Activated B cell treated with CpG ODN at 0.5 μM for 24 hours (primary cell): ENCODE results near the gene DGCR8. TPM values are rescaled to one million over a fixed set of nuclear protein-coding genes. Genes with fewer than 3 reads are reported as not detected.

Source experiments
- ATAC-seq: fragments of 200-7000 bp; cut with Tn5 transposase; one replicate; pipeline ENCODE4 v1.10.0; 2021; ENCODE audit warnings: low read depth, mild to moderate bottlenecking, moderate library complexity
- CTCF ChIA-PET: fragments of 350-600 bp; sonication (Branson Sonifier 250); formaldehyde crosslinking; loops from one replicate; lab custom pipeline; 2021; ENCODE audit warnings: antibody characterized with exemption; lab: Charles Lee
- POLR2A ChIA-PET: fragments of 350-600 bp; sonication (Branson Sonifier 250); formaldehyde crosslinking; loops from one replicate; lab custom pipeline; 2021; ENCODE audit warnings: antibody characterized with exemption; lab: Charles Lee
- DNase-seq: peaks from one replicate; pipeline ENCODE4 v3.0.0; 2022
- H3K27ac Mint-ChIP-seq: one replicate; pipeline ENCODE4 v1.8.0; 2020; ENCODE audit warnings: mixed read lengths
- H3K27me3 Mint-ChIP-seq: one replicate; pipeline ENCODE4 v1.8.0; 2021; ENCODE audit warnings: mixed read lengths
- H3K36me3 Mint-ChIP-seq: one replicate; pipeline ENCODE4 v1.8.0; 2021; ENCODE audit warnings: low read depth, mixed read lengths
- H3K4me1 Mint-ChIP-seq: one replicate; pipeline ENCODE4 v1.8.0; 2021; ENCODE audit warnings: mixed read lengths
- H3K4me3 Mint-ChIP-seq: one replicate; pipeline ENCODE4 v1.8.0; 2020; ENCODE audit warnings: mild to moderate bottlenecking, mixed read lengths
- H3K9me3 Mint-ChIP-seq: one replicate; pipeline ENCODE4 v1.8.0; 2020; ENCODE audit warnings: mixed read lengths
- intact Hi-C: fragments of 100-400 bp; cut with micrococcal nuclease; formaldehyde crosslinking; loops from one replicate; pipeline ENCODE4 v1.15.1; 2024
- total RNA-seq: library from RNA; stranded (reverse); gene quantifications from 2 replicates; pipeline ENCODE4 v1.2.3, GENCODE V29; 2022
- TF ChIP-seq, protein P1 (sequence below): fragments of 200-600 bp; IDR thresholded peaks from one replicate; pipeline ENCODE4 v1.8.0; 2022; ENCODE audit warnings: antibody characterized with exemption, mild to moderate bottlenecking

DGCR8 gene
- total RNA-seq, 1 donor from 2014 or later = 35.5 TPM

DNA sequence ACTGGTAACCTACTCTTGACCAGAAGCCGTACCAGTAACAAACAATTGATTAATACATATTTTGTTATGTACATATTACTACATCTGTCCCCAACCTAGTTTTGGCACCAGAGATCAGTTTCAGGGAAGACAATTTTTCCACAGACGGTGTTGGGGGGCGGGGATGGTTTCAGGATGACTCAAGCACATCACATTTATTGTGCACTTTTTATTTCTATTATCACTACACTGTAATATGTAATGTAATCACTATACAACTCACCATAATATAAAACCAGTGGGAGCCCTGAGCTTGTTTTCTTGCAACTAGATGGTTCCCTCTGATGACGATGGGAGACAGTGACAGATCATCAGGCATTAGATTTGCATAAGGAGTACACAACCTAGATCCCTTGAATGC is 15.5 kb downstream of the DGCR8 start:
- Mint-ChIP-seq H3K27ac (no peak overlapping the region), H3K9me3 (peaks cover 2% of the 10 kb centered on the region), H3K27me3 (no peaks in the 10 kb centered on the region), H3K4me1 (no peaks in the 10 kb centered on the region), H3K36me3 (peaks cover 92% of the 10 kb centered on the region), H3K4me3 (no peak overlapping the region)
- CTCF ChIA-PET = no interaction called here
- TF ChIP-seq, protein P1, sequence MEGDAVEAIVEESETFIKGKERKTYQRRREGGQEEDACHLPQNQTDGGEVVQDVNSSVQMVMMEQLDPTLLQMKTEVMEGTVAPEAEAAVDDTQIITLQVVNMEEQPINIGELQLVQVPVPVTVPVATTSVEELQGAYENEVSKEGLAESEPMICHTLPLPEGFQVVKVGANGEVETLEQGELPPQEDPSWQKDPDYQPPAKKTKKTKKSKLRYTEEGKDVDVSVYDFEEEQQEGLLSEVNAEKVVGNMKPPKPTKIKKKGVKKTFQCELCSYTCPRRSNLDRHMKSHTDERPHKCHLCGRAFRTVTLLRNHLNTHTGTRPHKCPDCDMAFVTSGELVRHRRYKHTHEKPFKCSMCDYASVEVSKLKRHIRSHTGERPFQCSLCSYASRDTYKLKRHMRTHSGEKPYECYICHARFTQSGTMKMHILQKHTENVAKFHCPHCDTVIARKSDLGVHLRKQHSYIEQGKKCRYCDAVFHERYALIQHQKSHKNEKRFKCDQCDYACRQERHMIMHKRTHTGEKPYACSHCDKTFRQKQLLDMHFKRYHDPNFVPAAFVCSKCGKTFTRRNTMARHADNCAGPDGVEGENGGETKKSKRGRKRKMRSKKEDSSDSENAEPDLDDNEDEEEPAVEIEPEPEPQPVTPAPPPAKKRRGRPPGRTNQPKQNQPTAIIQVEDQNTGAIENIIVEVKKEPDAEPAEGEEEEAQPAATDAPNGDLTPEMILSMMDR = no peak
- no peak for ATAC-seq
- POLR2A ChIA-PET = no interaction called here
- DNase-seq = no peak
- intact Hi-C loops = no loop called here

DNA sequence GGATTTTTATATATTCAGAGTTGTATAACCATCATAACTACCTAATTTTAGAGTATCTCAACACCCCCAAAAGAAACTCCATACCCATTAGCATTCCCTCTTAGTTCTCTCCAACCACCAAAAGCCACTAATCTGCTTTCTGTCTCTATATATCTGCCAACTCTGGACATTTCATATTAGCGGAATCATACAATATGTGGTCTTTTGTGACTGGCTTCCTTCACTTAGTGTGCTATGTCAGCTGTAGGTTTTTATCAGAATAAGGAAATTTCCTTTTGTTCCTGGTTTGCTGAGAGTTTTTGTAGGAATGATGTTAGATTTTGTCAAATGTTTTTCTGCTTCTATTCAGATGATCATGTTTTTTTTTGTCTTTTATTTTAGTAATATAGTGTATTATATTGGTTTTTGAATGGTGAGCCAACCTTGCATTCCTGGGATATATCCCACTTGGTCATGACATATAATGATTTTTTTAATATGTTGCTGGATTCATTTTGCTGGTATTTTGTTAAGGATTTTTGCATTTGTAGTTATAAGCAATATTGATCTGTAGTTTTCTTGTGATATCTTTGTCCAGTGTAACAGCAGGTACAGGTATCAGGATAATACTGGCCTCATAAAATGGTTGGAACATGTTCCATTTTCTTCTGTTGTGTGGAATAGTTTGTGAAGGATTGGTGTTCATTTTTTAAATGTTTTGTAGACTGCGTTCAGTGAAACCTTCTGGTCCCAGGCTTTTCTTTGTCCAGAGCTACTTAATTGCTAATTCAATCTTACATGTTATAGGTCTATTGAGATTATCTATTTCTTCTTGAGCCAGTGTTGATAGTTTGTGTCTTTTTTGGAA is 16.8 kb downstream of the DGCR8 start:
- H3K4me3 Mint-ChIP-seq = no peak overlapping the region
- no peaks in the 10 kb centered on the region for H3K27me3 Mint-ChIP-seq
- TF ChIP-seq, protein P1 = no peak
- H3K27ac Mint-ChIP-seq = no peak overlapping the region
- intact Hi-C loops = no loop called here
- H3K36me3 Mint-ChIP-seq = peaks cover 81% of the 10 kb centered on the region
- CTCF ChIA-PET = no interaction called here
- no peak for DNase-seq
- H3K4me1 Mint-ChIP-seq = peaks cover 2% of the 10 kb centered on the region
- H3K9me3 Mint-ChIP-seq = peaks cover 2% of the 10 kb centered on the region
- POLR2A ChIA-PET = no interaction called here
- no peak for ATAC-seq

DNA sequence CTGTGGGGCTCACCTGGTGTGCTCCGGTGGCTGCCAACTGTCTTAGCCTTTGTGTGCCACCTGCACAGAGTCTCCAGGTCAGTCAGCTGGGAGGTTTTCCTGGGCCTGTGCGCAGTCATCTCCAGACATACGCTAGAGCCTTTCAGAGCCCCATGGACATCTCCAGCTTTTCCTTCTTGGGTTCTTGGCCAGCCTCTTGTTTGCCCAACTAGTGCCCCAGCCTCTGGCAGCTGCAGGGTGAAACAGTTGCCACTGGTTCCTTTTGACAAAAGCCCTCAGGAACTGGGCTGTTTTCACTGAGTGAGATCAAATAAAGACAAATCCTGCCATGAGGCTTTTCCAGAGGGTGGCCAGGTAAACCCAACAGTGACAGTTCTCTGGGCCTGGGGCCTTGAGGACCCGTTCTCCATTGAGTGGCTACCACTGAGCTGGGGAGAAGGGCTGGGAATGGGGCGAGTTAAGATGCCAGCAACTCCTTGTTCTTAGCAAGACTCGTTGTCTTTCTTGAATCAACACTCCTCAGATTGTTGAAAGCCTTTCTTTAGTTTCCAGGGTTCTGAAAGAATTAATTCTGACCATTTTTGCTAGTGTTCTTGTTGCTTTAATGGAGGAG is 19.2 kb downstream of the DGCR8 start:
- H3K4me3 Mint-ChIP-seq = no peak overlapping the region
- no peak overlapping the region for H3K27ac Mint-ChIP-seq
- ChIA-PET CTCF (no interaction called here), POLR2A (no interaction called here)
- intact Hi-C loops = no loop called here
- DNase-seq (no peak), ATAC-seq (no peak)
- H3K27me3 Mint-ChIP-seq = no peaks in the 10 kb centered on the region
- H3K4me1 Mint-ChIP-seq = peaks cover 6% of the 10 kb centered on the region
- peaks cover 69% of the 10 kb centered on the region for H3K36me3 Mint-ChIP-seq
- peaks cover 2% of the 10 kb centered on the region for H3K9me3 Mint-ChIP-seq
- TF ChIP-seq, protein P1 = no peak

DNA sequence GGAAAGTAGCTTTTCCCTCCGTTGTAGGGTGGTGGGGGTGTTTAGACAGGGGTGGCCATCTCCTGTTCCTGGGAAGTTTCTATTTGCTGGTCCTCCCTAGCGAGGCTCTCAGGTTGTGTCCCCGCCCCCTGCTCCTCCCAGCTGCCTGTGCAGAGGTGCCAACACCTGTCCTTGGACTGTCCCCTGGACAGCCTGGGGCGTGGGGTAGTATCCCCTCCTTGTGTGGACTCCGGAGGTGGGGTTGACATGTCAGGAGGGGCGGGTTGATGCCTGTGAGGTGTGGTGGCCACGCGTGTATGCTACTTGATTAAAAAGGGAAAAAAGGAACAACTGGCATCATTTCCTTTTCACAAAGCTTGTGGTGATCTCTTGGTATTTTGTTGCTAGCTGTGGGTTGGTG is 21.6 kb downstream of the DGCR8 start:
- no peak overlapping the region for H3K4me3 Mint-ChIP-seq
- peaks cover 6% of the 10 kb centered on the region for H3K4me1 Mint-ChIP-seq
- DNase-seq (no peak), ATAC-seq (no peak)
- no peak overlapping the region for H3K27ac Mint-ChIP-seq
- POLR2A ChIA-PET = no interaction called here
- H3K36me3 Mint-ChIP-seq = peaks cover 62% of the 10 kb centered on the region
- H3K27me3 Mint-ChIP-seq = no peaks in the 10 kb centered on the region
- CTCF ChIA-PET = no interaction called here
- TF ChIP-seq, protein P1 = no peak
- intact Hi-C loops = no loop called here
- H3K9me3 Mint-ChIP-seq = peaks cover under 1% of the 10 kb centered on the region

DNA sequence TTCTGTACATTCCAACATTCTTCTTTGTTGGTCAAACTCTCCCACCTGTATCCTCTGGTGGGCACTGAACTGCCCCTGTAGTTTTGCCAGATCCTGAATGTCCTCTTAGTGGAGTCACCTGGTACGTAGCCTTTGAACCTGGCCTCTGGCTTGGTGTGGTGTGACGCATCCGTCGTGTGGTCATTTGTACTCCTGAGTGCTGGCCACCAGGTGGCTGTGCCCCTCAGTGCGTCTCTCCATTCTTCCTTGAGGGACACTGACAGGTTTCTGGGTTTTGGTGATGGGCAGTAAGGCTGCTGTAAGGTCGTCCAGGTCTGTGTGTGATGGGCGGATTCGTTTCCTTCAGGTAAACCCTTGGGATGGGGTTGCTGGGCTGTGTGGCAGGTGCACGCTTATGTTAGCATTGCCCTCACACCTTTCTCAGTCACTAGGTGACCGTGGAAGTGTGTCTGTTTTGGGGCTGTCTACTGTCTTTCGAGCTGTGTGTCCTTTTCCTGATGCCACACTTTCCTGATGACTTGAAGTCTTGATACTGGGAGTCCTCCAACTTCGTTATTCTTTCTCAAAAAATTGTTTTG is 22.3 kb downstream of the DGCR8 start:
- ATAC-seq = no peak
- Mint-ChIP-seq H3K27me3 (no peaks in the 10 kb centered on the region), H3K36me3 (peaks cover 63% of the 10 kb centered on the region), H3K9me3 (no peaks in the 10 kb centered on the region), H3K27ac (no peak overlapping the region), H3K4me1 (peaks cover 6% of the 10 kb centered on the region), H3K4me3 (no peak overlapping the region)
- ChIA-PET CTCF (no interaction called here), POLR2A (no interaction called here)
- DNase-seq = no peak
- TF ChIP-seq, protein P1 = no peak
- intact Hi-C loops = no loop called here
